ENCODE measurements around the gene PLCH1. TPM values are rescaled to one million over a fixed set of nuclear protein-coding genes. Genes with fewer than 3 reads are reported as not detected.

PLCH1 gene
- total RNA-seq, 1 donor from 2014 or later = not detected

DNA sequence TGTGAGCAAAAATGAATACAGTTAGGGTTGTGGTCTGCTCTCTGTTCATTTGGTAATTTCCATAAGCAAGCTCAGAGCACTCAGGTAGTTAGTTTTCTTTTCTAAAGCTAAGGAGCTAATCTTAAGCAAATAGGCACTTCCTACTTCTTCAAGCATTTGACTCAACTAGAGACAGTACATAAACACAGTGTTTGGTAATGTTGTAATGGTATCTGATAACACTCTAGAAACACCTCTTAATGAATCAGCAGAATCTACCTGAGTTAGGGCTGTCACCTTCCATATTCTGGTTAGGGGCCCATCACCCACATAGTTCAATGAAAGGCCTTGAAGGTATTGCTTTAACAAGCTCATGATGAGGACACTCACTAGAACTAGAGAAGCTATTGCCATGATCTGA, 83.1 kb downstream of the PLCH1 start:
- H3K27ac Mint-ChIP-seq (ENCODE audit: unreplicated experiment) = no peak overlapping the region
- H3K4me3 Mint-ChIP-seq (ENCODE audit: unreplicated experiment) = no peak overlapping the region
- H3K4me1 Mint-ChIP-seq (ENCODE audit: unreplicated experiment) = no peaks in the 10 kb centered on the region
- H3K36me3 Mint-ChIP-seq (ENCODE audit: unreplicated experiment) = no peaks in the 10 kb centered on the region
- peaks cover 3% of the 10 kb centered on the region for H3K27me3 Mint-ChIP-seq (ENCODE audit: unreplicated experiment)
- H3K9me3 Mint-ChIP-seq (ENCODE audit: unreplicated experiment) = no peaks in the 10 kb centered on the region
- DNase-seq (ENCODE audit: extremely low spot score, unreplicated experiment) = no peak
- no peak for TF ChIP-seq CTCF (IDR thresholded peaks at IDR 0.05)

DNA sequence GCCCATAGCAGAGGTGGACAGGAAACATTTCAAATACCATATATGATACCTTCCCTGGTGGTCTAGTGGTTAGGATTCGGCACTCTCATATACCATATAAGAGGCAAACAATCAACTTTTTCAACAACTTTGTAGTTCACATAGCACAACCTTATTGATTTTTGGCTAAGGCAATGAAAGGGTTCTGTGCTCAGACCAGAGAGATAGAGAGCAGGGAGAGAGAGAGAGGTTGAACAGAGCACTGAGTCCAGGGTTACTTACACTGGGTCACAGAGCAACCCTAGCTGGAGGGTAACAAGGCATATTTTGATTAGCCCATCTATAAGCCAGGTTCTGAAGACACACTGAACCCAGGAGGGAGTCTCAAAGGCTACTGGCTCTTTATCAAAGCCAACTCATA, 83.8 kb downstream of the PLCH1 start:
- H3K9me3 Mint-ChIP-seq (ENCODE audit: unreplicated experiment) = no peaks in the 10 kb centered on the region
- H3K27me3 Mint-ChIP-seq (ENCODE audit: unreplicated experiment) = peaks cover 3% of the 10 kb centered on the region
- H3K4me1 Mint-ChIP-seq (ENCODE audit: unreplicated experiment) = no peaks in the 10 kb centered on the region
- no peaks in the 10 kb centered on the region for H3K36me3 Mint-ChIP-seq (ENCODE audit: unreplicated experiment)
- no peak for DNase-seq (ENCODE audit: extremely low spot score, unreplicated experiment)
- no peak overlapping the region for H3K27ac Mint-ChIP-seq (ENCODE audit: unreplicated experiment)
- TF ChIP-seq CTCF (IDR thresholded peaks at IDR 0.05) = no peak
- H3K4me3 Mint-ChIP-seq (ENCODE audit: unreplicated experiment) = no peak overlapping the region

DNA sequence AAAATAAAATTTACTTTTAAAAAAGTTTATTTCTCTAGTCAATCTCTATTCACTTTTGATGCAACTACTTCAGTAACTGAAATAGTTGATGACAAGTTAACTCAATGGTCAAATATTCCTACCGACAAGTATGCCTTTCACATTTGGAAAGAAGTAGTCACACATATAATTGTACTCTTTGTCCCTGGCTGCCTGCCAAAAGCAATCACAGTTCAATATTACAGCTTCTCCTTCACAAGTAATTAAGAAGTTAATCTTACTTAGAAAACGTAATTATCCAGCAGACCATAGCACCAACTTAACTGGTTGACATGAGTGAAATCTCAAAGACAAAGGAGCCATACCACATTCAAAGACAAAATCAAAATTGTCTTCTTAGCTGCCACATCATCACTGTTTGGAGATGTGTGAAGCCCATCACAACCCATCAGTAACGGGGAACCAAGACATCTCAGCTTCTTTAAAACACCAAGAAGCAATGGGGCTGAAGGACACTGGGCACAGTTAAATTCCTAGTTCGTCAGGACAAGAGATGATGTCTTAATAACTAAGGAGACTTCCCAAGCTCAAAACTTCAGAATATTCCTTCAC, 86.1 kb downstream of the PLCH1 start:
- Mint-ChIP-seq H3K4me1 (ENCODE audit: unreplicated experiment) (no peaks in the 10 kb centered on the region), H3K4me3 (ENCODE audit: unreplicated experiment) (no peak overlapping the region), H3K9me3 (ENCODE audit: unreplicated experiment) (no peaks in the 10 kb centered on the region), H3K27ac (ENCODE audit: unreplicated experiment) (no peak overlapping the region), H3K27me3 (ENCODE audit: unreplicated experiment) (no peaks in the 10 kb centered on the region), H3K36me3 (ENCODE audit: unreplicated experiment) (no peaks in the 10 kb centered on the region)
- DNase-seq (ENCODE audit: extremely low spot score, unreplicated experiment) = no peak
- TF ChIP-seq CTCF (IDR thresholded peaks at IDR 0.05) = no peak

DNA sequence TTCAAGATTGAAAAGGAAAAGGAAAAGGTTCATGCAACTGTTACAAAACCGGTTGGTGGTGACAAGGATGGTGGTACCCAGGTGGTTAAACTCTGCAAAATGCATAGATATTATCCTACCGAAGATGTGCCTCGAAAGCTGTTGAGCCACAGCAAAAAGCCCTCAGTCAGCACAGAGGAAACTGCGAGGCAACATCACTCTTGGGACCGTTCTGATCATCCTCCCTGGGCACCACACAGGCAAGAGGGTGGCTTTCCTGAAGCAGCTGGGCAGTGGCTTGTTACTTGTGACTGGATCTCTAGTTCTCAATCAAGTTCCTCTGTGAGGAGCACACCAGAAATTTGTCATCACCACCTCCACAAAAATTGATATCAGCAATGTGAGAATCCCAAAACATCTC, 86.9 kb downstream of the PLCH1 start:
- H3K27ac Mint-ChIP-seq (ENCODE audit: unreplicated experiment) = no peak overlapping the region
- TF ChIP-seq CTCF (IDR thresholded peaks at IDR 0.05) = no peak
- H3K4me3 Mint-ChIP-seq (ENCODE audit: unreplicated experiment) = no peak overlapping the region
- no peaks in the 10 kb centered on the region for H3K4me1 Mint-ChIP-seq (ENCODE audit: unreplicated experiment)
- no peaks in the 10 kb centered on the region for H3K27me3 Mint-ChIP-seq (ENCODE audit: unreplicated experiment)
- H3K9me3 Mint-ChIP-seq (ENCODE audit: unreplicated experiment) = no peaks in the 10 kb centered on the region
- no peak for DNase-seq (ENCODE audit: extremely low spot score, unreplicated experiment)
- no peaks in the 10 kb centered on the region for H3K36me3 Mint-ChIP-seq (ENCODE audit: unreplicated experiment)

- Mint-ChIP-seq H3K27ac (ENCODE audit: unreplicated experiment) (no peak overlapping the region), H3K27me3 (ENCODE audit: unreplicated experiment) (no peaks in the 10 kb centered on the region), H3K36me3 (ENCODE audit: unreplicated experiment) (no peaks in the 10 kb centered on the region), H3K4me1 (ENCODE audit: unreplicated experiment) (no peaks in the 10 kb centered on the region), H3K9me3 (ENCODE audit: unreplicated experiment) (no peaks in the 10 kb centered on the region), H3K4me3 (ENCODE audit: unreplicated experiment) (no peak overlapping the region)
- no peak for TF ChIP-seq CTCF (IDR thresholded peaks at IDR 0.05)
- no peak for DNase-seq (ENCODE audit: extremely low spot score, unreplicated experiment)
These were observed 87.7 kb downstream of the PLCH1 start for GRCh38 chr3:155657161-155657560.

Measured in osteocyte (in vitro differentiated cells).